Naive thymus-derived CD4-positive, alpha-beta T cell (primary cell): ENCODE measurements around the gene PANX2. TPM values are rescaled to one million over a fixed set of nuclear protein-coding genes. Genes with fewer than 3 reads are reported as not detected.

Source experiments
- ATAC-seq: fragments of 150-1000 bp; cut with Tn5 transposase; 2 replicates; pipeline ENCODE4 v1.10.0; 2021; ENCODE audit warnings: mild to moderate bottlenecking, moderate library complexity
- CTCF ChIA-PET: fragments of 350-600 bp; sonication (Branson Sonifier 250); formaldehyde crosslinking; loops from one replicate; lab custom pipeline; 2021; ENCODE audit warnings: antibody characterized with exemption; lab: Charles Lee
- POLR2A ChIA-PET: fragments of 350-600 bp; sonication (Branson Sonifier 250); formaldehyde crosslinking; loops from one replicate; lab custom pipeline; 2021; ENCODE audit warnings: antibody characterized with exemption, inconsistent platforms; lab: Charles Lee
- DNase-seq, 9 donors: peaks; one replicate each; pipeline versions ENCODE4 v3.0.0 to v3.0.0-alpha.2; 2020 to 2022; ENCODE audit warnings: mixed read lengths in 1 of 9
- H3K27ac ChIP-seq: one replicate; pipeline ENCODE4 v1.7.0; 2013; ENCODE audit warnings: mild to moderate bottlenecking, low read depth, low read length, moderate library complexity
- H3K27me3 ChIP-seq, 2 donors: one replicate each; pipeline ENCODE4 v1.7.0; 2013; ENCODE audit warnings: low read length in 2 of 2, mild to moderate bottlenecking in 2 of 2, moderate library complexity in 2 of 2; ENCODE audit not compliant: control insufficient read depth in 2 of 2, insufficient read depth in 2 of 2
- H3K36me3 ChIP-seq, 3 experiments: 1 replicate in 2 of 3; 2 replicates in 1 of 3; pipeline ENCODE4 v1.7.0; 2013; ENCODE audit warnings: low read length in 3 of 3, mild to moderate bottlenecking in 3 of 3, moderate library complexity in 1 of 3; ENCODE audit not compliant: insufficient read depth in 3 of 3, control insufficient read depth in 2 of 3
- H3K4me1 ChIP-seq, 2 donors: one replicate each; pipeline ENCODE4 v1.7.0; 2013; ENCODE audit warnings: low read length in 2 of 2, mild to moderate bottlenecking in 2 of 2, moderate library complexity in 1 of 2; ENCODE audit not compliant: control insufficient read depth in 2 of 2, insufficient read depth in 2 of 2
- H3K4me3 ChIP-seq: 2 replicates; pipeline ENCODE4 v1.7.0; 2013; ENCODE audit warnings: mild to moderate bottlenecking, low read length
- H3K9me3 ChIP-seq, 3 experiments: 1 replicate in 2 of 3; 2 replicates in 1 of 3; pipeline ENCODE4 v1.7.0; 2013; ENCODE audit warnings: low read length in 3 of 3; ENCODE audit not compliant: control insufficient read depth in 2 of 3
- H3K27ac Mint-ChIP-seq, 9 donors: one replicate each; pipeline ENCODE4 v1.8.0; 2020 to 2022; ENCODE audit warnings: mixed read lengths in 9 of 9, mild to moderate bottlenecking in 8 of 9, moderate library complexity in 5 of 9, inconsistent platforms in 2 of 9
- H3K27me3 Mint-ChIP-seq, 5 donors: one replicate each; pipeline ENCODE4 v1.8.0; 2021 to 2022; ENCODE audit warnings: mixed read lengths in 5 of 5, mild to moderate bottlenecking in 1 of 5
- H3K36me3 Mint-ChIP-seq, 5 donors: one replicate each; pipeline ENCODE4 v1.8.0; 2020 to 2022; ENCODE audit warnings: mixed read lengths in 5 of 5, mild to moderate bottlenecking in 3 of 5, inconsistent platforms in 1 of 5
- H3K4me1 Mint-ChIP-seq, 7 donors: one replicate each; pipeline ENCODE4 v1.8.0; 2020 to 2022; ENCODE audit warnings: mixed read lengths in 7 of 7, mild to moderate bottlenecking in 3 of 7, inconsistent platforms in 1 of 7
- H3K4me3 Mint-ChIP-seq, 10 donors: one replicate each; pipeline ENCODE4 v1.8.0; 2020 to 2022; ENCODE audit warnings: mild to moderate bottlenecking in 10 of 10, mixed read lengths in 10 of 10, moderate library complexity in 6 of 10, inconsistent platforms in 2 of 10
- H3K9me3 Mint-ChIP-seq, 11 donors: one replicate each; pipeline ENCODE4 v1.8.0; 2020 to 2022; ENCODE audit warnings: mixed read lengths in 11 of 11, mild to moderate bottlenecking in 4 of 11, inconsistent platforms in 1 of 11, moderate library complexity in 1 of 11
- intact Hi-C, 2 donors: fragments of 100-400 bp; cut with micrococcal nuclease; formaldehyde crosslinking; loops; one replicate each; pipeline ENCODE4 v1.15.1; 2023
- polyA plus RNA-seq, 2 donors: library from polyadenylated mRNA; unstranded; fragments of 300-500 nt; fragmentation: Illumina TruSeq; gene quantifications; one replicate each; pipeline ENCODE4 v1.2.3, GENCODE V29; 2021
- total RNA-seq, 6 experiments: library from RNA in 5 of 6; stranded (reverse) in 5 of 6; gene quantifications; 1 replicate in 5 of 6; 2 replicates in 1 of 6; pipeline ENCODE4 v1.2.3 and lab custom pipeline; 2021 to 2026

PANX2 gene
- total and polyA plus RNA-seq, 7 experiments from 2014 or later: 0.27 to 2.0 (median 0.66) TPM; not detected in 4

GRCh38 chr22:50208939-50209892 is 38.7 kb downstream of the PANX2 start:
- Histone ChIP-seq H3K36me3 (peaks cover 0 to 57% (median 5%) of the 10 kb centered on the region in 3 experiments), H3K4me1 (no peaks in the 10 kb centered on the region), H3K27ac (no peak overlapping the region), H3K27me3 (no peaks in the 10 kb centered on the region), H3K4me3 (no peak overlapping the region), H3K9me3 (no peaks in the 10 kb centered on the region)
- Mint-ChIP-seq H3K36me3 (peaks cover 5 to 28% (median 19%) of the 10 kb centered on the region in 5 donors), H3K27ac (peak overlapping the region in 7 of 9 donors; percentile 70 to 96 (median 83)), H3K27me3 (no peaks in the 10 kb centered on the region), H3K9me3 (no peaks in the 10 kb centered on the region), H3K4me1 (peaks cover 14 to 39% (median 33%) of the 10 kb centered on the region in 7 donors), H3K4me3 (no peak overlapping the region)
- ATAC-seq (peak; percentile 24), DNase-seq (no peak)
- intact Hi-C loops: loop anchor here (1.0 to 5.0 kb wide), 5 partner anchors 8 to 442 kb away; partner anchors contain the start of gene SELENOO (in 1 of the 2)
- ChIA-PET POLR2A (no interaction called here), CTCF (interaction anchor here (1.4 to 2.0 kb wide), 3 partner anchors 19 to 60 kb away, joined by 3 to 13 read pairs (median 4); no protein-coding TSS in a partner anchor)

GRCh38 chr22:50209893-50210292 is 39.4 kb downstream of the PANX2 start:
- POLR2A ChIA-PET: no interaction called here
- Mint-ChIP-seq H3K27me3 (no peaks in the 10 kb centered on the region), H3K4me1 (peaks cover 12 to 39% (median 32%) of the 10 kb centered on the region in 7 donors), H3K9me3 (no peaks in the 10 kb centered on the region), H3K36me3 (peaks cover 5 to 32% (median 18%) of the 10 kb centered on the region in 5 donors), H3K4me3 (peak overlapping the region in 1 of 10 donors; percentile 25), H3K27ac (peak overlapping the region in 8 of 9 donors; percentile 58 to 96 (median 82))
- ATAC-seq: peak; percentile 83
- DNase-seq: peak; percentile 50 to 78 (median 68)
- Histone ChIP-seq H3K36me3 (peaks cover 0 to 61% (median 7%) of the 10 kb centered on the region in 3 experiments), H3K4me1 (no peaks in the 10 kb centered on the region), H3K4me3 (no peak overlapping the region), H3K27me3 (no peaks in the 10 kb centered on the region), H3K9me3 (no peaks in the 10 kb centered on the region), H3K27ac (no peak overlapping the region)
- CTCF ChIA-PET: interaction anchor here (1.0 kb wide), 1 partner anchor 13 kb away, joined by 4 read pairs; no protein-coding TSS in a partner anchor
- intact Hi-C loops: loop anchor here (1.0 to 5.0 kb wide), 5 partner anchors 9 to 443 kb away; partner anchors contain the start of gene SELENOO (in 1 of the 2)

- intact Hi-C loops: no loop called here
- Mint-ChIP-seq H3K4me3 (peak overlapping the region in 1 of 10 donors; percentile 25), H3K9me3 (no peaks in the 10 kb centered on the region), H3K27me3 (no peaks in the 10 kb centered on the region), H3K4me1 (peaks cover 7 to 36% (median 29%) of the 10 kb centered on the region in 7 donors), H3K27ac (peak overlapping the region in 2 of 9 donors; percentile 38 to 82), H3K36me3 (peaks cover 5 to 34% (median 18%) of the 10 kb centered on the region in 5 donors)
- ATAC-seq (no peak), DNase-seq (no peak)
- Histone ChIP-seq H3K36me3 (peaks cover 0 to 67% (median 9%) of the 10 kb centered on the region in 3 experiments), H3K9me3 (no peaks in the 10 kb centered on the region), H3K27ac (no peak overlapping the region), H3K4me1 (no peaks in the 10 kb centered on the region), H3K4me3 (no peak overlapping the region), H3K27me3 (no peaks in the 10 kb centered on the region)
- CTCF ChIA-PET: interaction anchor here (0.6 to 1.4 kb wide), 8 partner anchors 12 to 119 kb away, joined by 3 to 9 read pairs (median 4); no protein-coding TSS in a partner anchor
- POLR2A ChIA-PET: interaction anchor here (0.6 to 1.1 kb wide), 2 partner anchors 11 to 342 kb away, joined by 3 to 7 read pairs; no protein-coding TSS in a partner anchor
These were observed 40.0 kb downstream of the PANX2 start for GRCh38 chr22:50210378-50211139.

- H3K27me3 Mint-ChIP-seq: no peaks in the 10 kb centered on the region
- intact Hi-C loops: no loop called here
- POLR2A ChIA-PET: interaction anchor here (0.6 to 1.5 kb wide), 4 partner anchors 8 to 342 kb away, joined by 3 to 7 read pairs (median 3); no protein-coding TSS in a partner anchor
- peaks cover 5 to 39% (median 18%) of the 10 kb centered on the region in 5 donors for H3K36me3 Mint-ChIP-seq
- H3K9me3 Mint-ChIP-seq: no peaks in the 10 kb centered on the region
- H3K4me1 Mint-ChIP-seq: peaks cover 7 to 36% (median 29%) of the 10 kb centered on the region in 7 donors
- Histone ChIP-seq H3K4me1 (no peaks in the 10 kb centered on the region), H3K4me3 (no peak overlapping the region), H3K27me3 (no peaks in the 10 kb centered on the region), H3K9me3 (no peaks in the 10 kb centered on the region), H3K27ac (no peak overlapping the region), H3K36me3 (peaks cover 0 to 70% (median 7%) of the 10 kb centered on the region in 3 experiments)
- H3K27ac Mint-ChIP-seq: peak overlapping the region in 6 of 9 donors; percentile 20 to 82 (median 42)
- CTCF ChIA-PET: interaction anchor here (0.6 to 1.4 kb wide), 8 partner anchors 11 to 118 kb away, joined by 3 to 9 read pairs (median 4); no protein-coding TSS in a partner anchor
- ATAC-seq (no peak), DNase-seq (no peak)
- H3K4me3 Mint-ChIP-seq: no peak overlapping the region
These were observed 40.6 kb downstream of the PANX2 start for GRCh38 chr22:50211147-50211546.

- ATAC-seq (no peak), DNase-seq (no peak)
- Mint-ChIP-seq H3K9me3 (no peaks in the 10 kb centered on the region), H3K27me3 (no peaks in the 10 kb centered on the region), H3K4me3 (no peak overlapping the region), H3K27ac (peak overlapping the region in 8 of 9 donors; percentile 13 to 74 (median 53)), H3K4me1 (peaks cover 7 to 36% (median 26%) of the 10 kb centered on the region in 7 donors), H3K36me3 (peaks cover 5 to 40% (median 18%) of the 10 kb centered on the region in 5 donors)
- H3K36me3 ChIP-seq: peaks cover 0 to 74% (median 9%) of the 10 kb centered on the region in 3 experiments
- H3K9me3 ChIP-seq: no peaks in the 10 kb centered on the region
- H3K27me3 ChIP-seq: no peaks in the 10 kb centered on the region
- intact Hi-C loops: no loop called here
- ChIA-PET CTCF (interaction anchor here (0.6 to 2.8 kb wide), 2 partner anchors 64 to 89 kb away, joined by 3 to 10 read pairs; no protein-coding TSS in a partner anchor), POLR2A (no interaction called here)
- H3K27ac ChIP-seq: no peak overlapping the region
- no peaks in the 10 kb centered on the region for H3K4me1 ChIP-seq
- H3K4me3 ChIP-seq: no peak overlapping the region
These were observed 42.7 kb downstream of the PANX2 start for GRCh38 chr22:50213263-50213662.
